Lung (tissue), 12 donors: ENCODE measurements around the gene PALD1. TPM values are rescaled to one million over a fixed set of nuclear protein-coding genes. Genes with fewer than 3 reads are reported as not detected.

Source experiments
- ATAC-seq: fragments of 200-7000 bp; cut with Tn5 transposase; one replicate; pipeline ENCODE4 v1.9.1; 2020; ENCODE audit warnings: moderate number of reproducible peaks; ENCODE audit not compliant: insufficient read depth, low FRiP score
- DNase-seq, 3 donors: peaks; one replicate each; pipeline ENCODE4 v3.0.0-alpha.2; 2013 to 2017
- H3K27ac ChIP-seq, 2 donors: one replicate each; pipeline ENCODE4 v1.5.1; 2013; ENCODE audit warnings: mild to moderate bottlenecking in 2 of 2, moderate library complexity in 2 of 2, control low read depth in 1 of 2, inconsistent platforms in 1 of 2, low read depth in 1 of 2, low read length in 1 of 2
- H3K27me3 ChIP-seq, 3 donors: one replicate each; pipeline ENCODE4 v1.5.1; 2013; ENCODE audit warnings: low read length in 2 of 3; ENCODE audit not compliant: control insufficient read depth in 3 of 3, insufficient read depth in 3 of 3
- H3K36me3 ChIP-seq, 4 donors: one replicate each; pipeline ENCODE4 v1.5.1; 2013; ENCODE audit warnings: low read length in 4 of 4, mild to moderate bottlenecking in 1 of 4, moderate library complexity in 1 of 4; ENCODE audit not compliant: control insufficient read depth in 4 of 4, insufficient read depth in 4 of 4
- H3K4me1 ChIP-seq, 5 donors: one replicate each; pipeline ENCODE4 v1.5.1; 2013; ENCODE audit warnings: low read length in 5 of 5, mild to moderate bottlenecking in 2 of 5, moderate library complexity in 1 of 5; ENCODE audit not compliant: control insufficient read depth in 5 of 5, insufficient read depth in 5 of 5
- H3K4me3 ChIP-seq: one replicate; pipeline ENCODE4 v1.5.1; 2013; ENCODE audit warnings: mild to moderate bottlenecking, control low read depth, moderate library complexity
- H3K9ac ChIP-seq, 2 donors: one replicate each; pipeline ENCODE4 v1.5.1; 2013; ENCODE audit warnings: low read length in 2 of 2, control low read depth in 1 of 2; ENCODE audit not compliant: insufficient read depth in 1 of 2
- H3K9me3 ChIP-seq, 4 donors: one replicate each; pipeline ENCODE4 v1.5.1; 2013; ENCODE audit warnings: low read length in 3 of 4, mild to moderate bottlenecking in 1 of 4, moderate library complexity in 1 of 4; ENCODE audit not compliant: control insufficient read depth in 4 of 4, insufficient read depth in 3 of 4
- WGBS, 2 donors: extraction: QIAGEN DNeasy Blood & Tissue Kit; methylation state at CpG; one replicate each; pipeline ENCODE4 v1.1.7; 2013; 5-methylcytosine and 5-hydroxymethylcytosine counted together
- polyA plus RNA-seq, 2 donors: library from polyadenylated mRNA; stranded (reverse); fragments of 200-250 nt; gene quantifications; one replicate each; pipeline ENCODE4 v1.2.1, GENCODE V29; 2013
- total RNA-seq, 2 donors: library from RNA; depleted of rRNA in 1 of 2; stranded (reverse); fragments of >200 nt in 1 of 2; gene quantifications; one replicate each; pipeline ENCODE4 v1.2.1, GENCODE V29; 2014 to 2021
- TF ChIP-seq, protein P1 (sequence below): IDR thresholded peaks from 2 replicates; pipeline ENCODE4 v1.5.1; 2012; ENCODE audit warnings: mild to moderate bottlenecking; ENCODE audit errors: control extremely low read depth, extremely low read depth
- donor health status: control.
- donor health status: control.
- donor health status: Bipolar disorder and iron deficiency.
- donor health status: healthy.
- donor health status: DM: yes; HTN: yes; CAD: no.

PALD1 gene
- total and polyA plus RNA-seq, 4 donors: 10.5 to 19.7 (median 15.6) TPM

DNA sequence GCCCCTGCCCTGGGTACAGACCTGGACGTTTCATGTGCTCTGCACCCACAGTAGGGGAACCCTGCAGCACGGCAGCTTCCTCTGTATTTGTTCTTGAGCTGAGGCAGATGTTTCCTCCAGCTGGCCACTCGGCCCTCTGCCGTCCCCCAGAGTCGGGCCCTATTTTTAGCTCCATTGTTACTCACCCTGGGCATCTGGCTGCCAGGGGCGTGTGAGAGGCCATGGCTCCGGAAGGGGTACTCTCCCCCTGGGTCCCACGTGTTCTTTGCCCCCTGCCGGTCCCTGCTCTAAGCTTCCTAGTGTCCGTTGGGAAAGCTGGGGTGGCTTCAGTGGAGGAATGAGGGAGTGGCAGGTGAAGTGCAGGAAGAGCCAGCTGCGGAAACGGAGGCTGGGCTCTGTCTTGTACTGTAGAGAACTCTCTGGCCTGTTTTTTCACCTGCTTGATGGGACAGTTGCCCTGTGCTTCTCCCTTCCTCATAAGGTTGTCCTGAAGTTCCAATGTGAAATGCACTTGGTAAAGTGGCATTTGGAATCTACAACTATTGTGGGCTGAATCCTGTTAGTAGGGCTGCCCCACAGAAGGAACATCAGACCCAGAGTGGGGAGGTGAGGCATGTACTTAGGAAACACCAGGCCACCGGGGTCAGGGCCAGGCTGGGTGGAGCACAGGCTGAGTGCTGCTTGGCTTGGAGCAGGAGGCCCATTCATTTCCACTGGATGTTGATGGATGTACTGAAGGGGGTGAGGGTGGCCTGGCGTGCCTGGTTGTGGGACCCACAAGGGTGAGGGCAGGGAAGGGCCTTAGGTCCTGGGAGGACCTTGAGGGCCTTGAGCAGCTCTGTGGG lies 30.6 kb downstream of the PALD1 start:
- Histone ChIP-seq H3K27ac (peak overlapping the region; percentile 2 to 89), H3K4me1 (peaks cover 11 to 73% (median 42%) of the 10 kb centered on the region in 5 donors), H3K9ac (no peak overlapping the region), H3K36me3 (no peaks in the 10 kb centered on the region), H3K4me3 (no peak overlapping the region), H3K9me3 (no peaks in the 10 kb centered on the region), H3K27me3 (no peaks in the 10 kb centered on the region)
- WGBS, 2 donors: 12% methylated on average over 14 of the region's 14 CpGs
- DNase-seq (peak; percentile 76 to 88 (median 78)), ATAC-seq (peak; percentile 31)
- TF ChIP-seq, protein P1, sequence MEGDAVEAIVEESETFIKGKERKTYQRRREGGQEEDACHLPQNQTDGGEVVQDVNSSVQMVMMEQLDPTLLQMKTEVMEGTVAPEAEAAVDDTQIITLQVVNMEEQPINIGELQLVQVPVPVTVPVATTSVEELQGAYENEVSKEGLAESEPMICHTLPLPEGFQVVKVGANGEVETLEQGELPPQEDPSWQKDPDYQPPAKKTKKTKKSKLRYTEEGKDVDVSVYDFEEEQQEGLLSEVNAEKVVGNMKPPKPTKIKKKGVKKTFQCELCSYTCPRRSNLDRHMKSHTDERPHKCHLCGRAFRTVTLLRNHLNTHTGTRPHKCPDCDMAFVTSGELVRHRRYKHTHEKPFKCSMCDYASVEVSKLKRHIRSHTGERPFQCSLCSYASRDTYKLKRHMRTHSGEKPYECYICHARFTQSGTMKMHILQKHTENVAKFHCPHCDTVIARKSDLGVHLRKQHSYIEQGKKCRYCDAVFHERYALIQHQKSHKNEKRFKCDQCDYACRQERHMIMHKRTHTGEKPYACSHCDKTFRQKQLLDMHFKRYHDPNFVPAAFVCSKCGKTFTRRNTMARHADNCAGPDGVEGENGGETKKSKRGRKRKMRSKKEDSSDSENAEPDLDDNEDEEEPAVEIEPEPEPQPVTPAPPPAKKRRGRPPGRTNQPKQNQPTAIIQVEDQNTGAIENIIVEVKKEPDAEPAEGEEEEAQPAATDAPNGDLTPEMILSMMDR: no peak

DNA sequence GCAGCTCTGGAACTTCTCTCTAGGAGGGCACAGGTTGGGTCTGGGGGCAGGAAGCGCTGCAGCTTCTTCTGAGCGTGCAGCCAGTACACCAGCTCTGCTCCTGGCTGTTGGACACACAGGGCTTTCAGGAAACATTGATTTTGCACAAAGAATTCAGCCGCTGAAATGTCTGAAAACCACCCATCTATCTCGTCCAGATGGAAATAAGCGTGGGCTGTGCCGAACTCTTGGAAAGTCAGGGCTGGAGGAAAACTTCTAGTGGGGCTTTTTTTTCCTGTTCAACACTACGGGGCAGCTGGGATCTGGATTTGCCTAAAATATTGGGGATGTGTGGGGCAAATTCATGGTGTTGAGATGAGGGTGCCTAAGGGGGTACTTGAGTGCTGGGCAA lies 31.2 kb downstream of the PALD1 start:
- TF ChIP-seq, protein P1: no peak
- Histone ChIP-seq H3K9ac (no peak overlapping the region), H3K27me3 (no peaks in the 10 kb centered on the region), H3K4me1 (peaks cover 11 to 74% (median 45%) of the 10 kb centered on the region in 5 donors), H3K4me3 (no peak overlapping the region), H3K27ac (peak overlapping the region in 1 of 2 donors; percentile 89), H3K9me3 (no peaks in the 10 kb centered on the region), H3K36me3 (no peaks in the 10 kb centered on the region)
- ATAC-seq (no peak), DNase-seq (no peak)
- WGBS, 2 donors: 60 to 66% methylated on average over 7 of the region's 7 CpGs

DNA sequence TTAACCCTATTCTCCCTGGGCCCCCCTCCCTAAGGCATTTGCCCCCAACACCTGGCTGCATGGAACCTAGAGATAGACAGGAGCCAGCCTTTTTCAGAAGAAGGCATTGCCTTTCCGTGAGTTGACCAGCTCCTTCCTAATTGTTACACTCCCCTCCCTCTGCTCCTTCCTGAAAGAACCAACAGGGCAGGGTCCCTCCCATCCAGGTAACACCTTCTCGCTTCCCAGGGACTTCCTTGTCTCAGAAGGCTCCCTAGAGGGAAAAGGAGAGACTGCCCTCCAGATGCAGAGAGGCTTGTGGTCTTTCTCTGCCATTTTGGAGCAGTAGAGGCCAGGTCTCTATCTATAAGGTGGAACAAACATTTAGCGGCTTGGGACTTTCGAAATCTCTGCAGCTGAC lies 31.9 kb downstream of the PALD1 start:
- Histone ChIP-seq H3K9me3 (no peaks in the 10 kb centered on the region), H3K4me3 (no peak overlapping the region), H3K36me3 (no peaks in the 10 kb centered on the region), H3K27me3 (no peaks in the 10 kb centered on the region), H3K9ac (no peak overlapping the region), H3K27ac (peak overlapping the region in 1 of 2 donors; percentile 89), H3K4me1 (peaks cover 11 to 78% (median 51%) of the 10 kb centered on the region in 5 donors)
- DNase-seq (no peak), ATAC-seq (no peak)
- 77% methylated on average over 4 of the region's 4 CpGs for WGBS, 2 donors
- TF ChIP-seq, protein P1: no peak
